ENCODE results near the gene PRKRA. TPM values are rescaled to one million over a fixed set of nuclear protein-coding genes. Genes with fewer than 3 reads are reported as not detected.
A peak's percentile ranks its signal among the peaks of the same experiment; 100 is the strongest.

PRKRA gene
- total RNA-seq (2021; ENCODE audit: unreplicated experiment) = 59.4 TPM
- polyA plus RNA-seq (2012; ENCODE audit: insufficient read length) = 62.4 TPM
- percentile 91 among the genes with signal in this experiment for Bru-seq, nascent RNA
- BruChase-seq, experiment 1, labeled RNA remaining after a 2-hour chase = percentile 90 among the genes with signal in this experiment
- BruChase-seq, experiment 2, labeled RNA remaining after a 6-hour chase = percentile 89 among the genes with signal in this experiment
- long read RNA-seq, transcript PRKRA-202 (9 exons, 1,616 nt) = minor isoform, 5 of 135 reads
- long read RNA-seq, transcript PRKRA-201 (8 exons, 1,826 nt) = major isoform, 95 of 135 reads
- long read RNA-seq, transcript PRKRA-203 (7 exons, 1,344 nt) = minor isoform, 5 of 135 reads
- long read RNA-seq, partial matches to known transcripts = 11 of 135 reads
- long read RNA-seq, other reads (novel, unspliced or antisense) = 19 of 135 reads

DNA sequence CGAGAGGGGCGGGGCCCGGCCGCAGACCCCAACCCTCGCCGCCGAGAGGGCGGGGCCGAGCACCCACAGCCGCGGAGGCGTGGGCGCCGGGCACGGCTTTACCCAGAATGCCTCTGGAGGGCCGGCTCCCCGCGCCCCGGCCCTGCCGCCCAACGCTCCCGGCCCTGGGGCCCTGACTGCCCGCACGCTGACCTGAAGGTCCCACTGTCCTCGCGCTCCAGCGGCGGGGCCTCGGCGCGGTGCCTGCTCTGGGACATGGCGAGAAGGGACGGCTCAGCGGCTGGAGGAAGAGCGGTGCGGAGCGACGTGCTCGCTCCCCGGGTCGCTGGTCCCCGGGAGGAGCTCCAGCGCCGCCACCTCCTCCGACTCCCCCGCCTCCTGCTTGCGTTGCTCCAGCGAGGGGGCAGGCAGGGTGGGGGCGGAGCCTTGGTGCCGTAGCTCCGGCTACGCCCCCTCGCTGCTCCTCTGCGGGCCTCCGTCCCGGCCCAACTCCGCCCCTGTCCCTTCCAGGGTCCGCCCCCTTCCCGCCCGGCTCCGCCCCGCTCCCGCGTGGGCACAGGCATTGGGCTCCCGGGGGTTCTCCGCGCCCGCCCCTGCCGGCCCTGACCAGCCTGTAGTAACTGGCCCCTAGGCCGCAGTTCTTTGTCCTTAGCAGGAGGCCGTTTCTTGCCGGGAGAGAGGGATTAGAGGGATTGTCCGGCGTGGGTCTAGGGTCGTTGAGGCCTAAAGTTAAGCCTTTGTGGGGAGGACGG lies at the start of gene PRKRA, which contains the start of gene PJVK:
Gene PRKRA (minus strand): TSS at position 402 of the 752 bp plus-strand sequence. CDS start 145 bp downstream, at position 257.
Gene PJVK (plus strand): TSS at position 605 of the 752 bp plus-strand sequence. CDS start 2,032 bp downstream, outside the sequence.
- H3K9me3 ChIP-seq (ENCODE audit: control insufficient read depth, insufficient read depth, low read depth, low read length) = no peaks in the 10 kb centered on the region
- TF ChIP-seq POLR2AphosphoS5 (IDR thresholded peaks at IDR 0.05; ENCODE audit: low read depth, low read length) (peak; percentile 91), TCF7L2 (IDR thresholded peaks at IDR 0.05; ENCODE audit: low read depth, low read length) (no peak), SIN3A (IDR thresholded peaks at IDR 0.05; ENCODE audit: borderline replicate concordance, insufficient read depth, low read depth, low read length) (peak; percentile 83; the same call in 1 of the 2 replicates)
- TF ChIP-seq, protein P1, sequence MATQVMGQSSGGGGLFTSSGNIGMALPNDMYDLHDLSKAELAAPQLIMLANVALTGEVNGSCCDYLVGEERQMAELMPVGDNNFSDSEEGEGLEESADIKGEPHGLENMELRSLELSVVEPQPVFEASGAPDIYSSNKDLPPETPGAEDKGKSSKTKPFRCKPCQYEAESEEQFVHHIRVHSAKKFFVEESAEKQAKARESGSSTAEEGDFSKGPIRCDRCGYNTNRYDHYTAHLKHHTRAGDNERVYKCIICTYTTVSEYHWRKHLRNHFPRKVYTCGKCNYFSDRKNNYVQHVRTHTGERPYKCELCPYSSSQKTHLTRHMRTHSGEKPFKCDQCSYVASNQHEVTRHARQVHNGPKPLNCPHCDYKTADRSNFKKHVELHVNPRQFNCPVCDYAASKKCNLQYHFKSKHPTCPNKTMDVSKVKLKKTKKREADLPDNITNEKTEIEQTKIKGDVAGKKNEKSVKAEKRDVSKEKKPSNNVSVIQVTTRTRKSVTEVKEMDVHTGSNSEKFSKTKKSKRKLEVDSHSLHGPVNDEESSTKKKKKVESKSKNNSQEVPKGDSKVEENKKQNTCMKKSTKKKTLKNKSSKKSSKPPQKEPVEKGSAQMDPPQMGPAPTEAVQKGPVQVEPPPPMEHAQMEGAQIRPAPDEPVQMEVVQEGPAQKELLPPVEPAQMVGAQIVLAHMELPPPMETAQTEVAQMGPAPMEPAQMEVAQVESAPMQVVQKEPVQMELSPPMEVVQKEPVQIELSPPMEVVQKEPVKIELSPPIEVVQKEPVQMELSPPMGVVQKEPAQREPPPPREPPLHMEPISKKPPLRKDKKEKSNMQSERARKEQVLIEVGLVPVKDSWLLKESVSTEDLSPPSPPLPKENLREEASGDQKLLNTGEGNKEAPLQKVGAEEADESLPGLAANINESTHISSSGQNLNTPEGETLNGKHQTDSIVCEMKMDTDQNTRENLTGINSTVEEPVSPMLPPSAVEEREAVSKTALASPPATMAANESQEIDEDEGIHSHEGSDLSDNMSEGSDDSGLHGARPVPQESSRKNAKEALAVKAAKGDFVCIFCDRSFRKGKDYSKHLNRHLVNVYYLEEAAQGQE (IDR thresholded peaks at IDR 0.05; ENCODE audit: insufficient read depth in 1 of 2, low read depth in 2 of 2, low read length in 1 of 2) = no peak
- TF ChIP-seq, protein P2, sequence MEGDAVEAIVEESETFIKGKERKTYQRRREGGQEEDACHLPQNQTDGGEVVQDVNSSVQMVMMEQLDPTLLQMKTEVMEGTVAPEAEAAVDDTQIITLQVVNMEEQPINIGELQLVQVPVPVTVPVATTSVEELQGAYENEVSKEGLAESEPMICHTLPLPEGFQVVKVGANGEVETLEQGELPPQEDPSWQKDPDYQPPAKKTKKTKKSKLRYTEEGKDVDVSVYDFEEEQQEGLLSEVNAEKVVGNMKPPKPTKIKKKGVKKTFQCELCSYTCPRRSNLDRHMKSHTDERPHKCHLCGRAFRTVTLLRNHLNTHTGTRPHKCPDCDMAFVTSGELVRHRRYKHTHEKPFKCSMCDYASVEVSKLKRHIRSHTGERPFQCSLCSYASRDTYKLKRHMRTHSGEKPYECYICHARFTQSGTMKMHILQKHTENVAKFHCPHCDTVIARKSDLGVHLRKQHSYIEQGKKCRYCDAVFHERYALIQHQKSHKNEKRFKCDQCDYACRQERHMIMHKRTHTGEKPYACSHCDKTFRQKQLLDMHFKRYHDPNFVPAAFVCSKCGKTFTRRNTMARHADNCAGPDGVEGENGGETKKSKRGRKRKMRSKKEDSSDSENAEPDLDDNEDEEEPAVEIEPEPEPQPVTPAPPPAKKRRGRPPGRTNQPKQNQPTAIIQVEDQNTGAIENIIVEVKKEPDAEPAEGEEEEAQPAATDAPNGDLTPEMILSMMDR (IDR thresholded peaks at IDR 0.05) = no peak
- peaks cover 9% of the 10 kb centered on the region; the same call in 1 of the 2 replicates for H3K4me1 ChIP-seq (ENCODE audit: control insufficient read depth, insufficient read depth, low read length)
- peaks cover 17% of the 10 kb centered on the region for H3K36me3 ChIP-seq (ENCODE audit: control insufficient read depth, insufficient read depth, low read length)
- peak within 1 kb of the TSS; percentile 96 for H3K27ac ChIP-seq (ENCODE audit: low read length)
- H3K27me3 ChIP-seq (ENCODE audit: control insufficient read depth, insufficient read depth, low read length) = no peaks in the 10 kb centered on the region
- in situ Hi-C loops (cut with HindIII; ENCODE audit: low pct_unique_long_range_greater_than_20kb, low sequenced_read_pairs) = no loop called here
- intact Hi-C loops (cut with micrococcal nuclease; ENCODE audit: unreplicated experiment) = loop anchor here (2.0 kb wide), 1 partner anchor 28 kb away; the partner anchor contains the start of gene FKBP7
- ATAC-seq (peak; percentile 97), DNase-seq (ENCODE audit: low read depth, low spot score) (peak; percentile 78)
- CTCF ChIA-PET = interaction anchor here (0.5 to 0.8 kb wide), 2 partner anchors 72 to 170 kb away, joined by 3 read pairs; no protein-coding TSS in a partner anchor
- peak within 1 kb of the TSS; percentile 88 to 95 for H3K4me3 ChIP-seq (ENCODE audit: low read depth in 2 of 2, low read length in 2 of 2)
- BruUV-seq (replicated peaks) = no TSS peak
- POLR2A ChIA-PET = interaction anchor here (1.0 kb wide), 1 partner anchor 15 kb away, joined by 3 read pairs; no protein-coding TSS in a partner anchor

DNA sequence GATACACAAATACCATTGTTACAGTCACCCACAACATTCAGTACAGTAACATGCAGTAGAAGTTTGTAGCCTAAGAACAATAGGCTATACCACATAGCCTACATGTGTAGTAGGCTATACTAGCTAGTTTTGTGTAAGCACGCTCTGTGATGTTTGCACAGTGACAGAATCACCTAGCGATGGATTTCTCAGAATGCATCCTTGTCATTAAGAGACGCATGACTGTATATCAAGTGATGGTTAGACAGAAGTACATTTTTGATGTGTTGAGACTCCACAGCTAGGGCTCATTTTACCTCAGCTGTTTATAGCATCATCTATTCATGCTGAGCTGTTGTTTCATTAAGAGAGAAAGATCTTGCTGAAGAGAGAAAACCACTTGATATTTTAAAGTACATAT lies 48.7 kb upstream of the PRKRA start:
- ATAC-seq (no peak), DNase-seq (ENCODE audit: low read depth, low spot score) (no peak)
- TF ChIP-seq, protein P1 (IDR thresholded peaks at IDR 0.05; ENCODE audit: insufficient read depth in 1 of 2, low read depth in 2 of 2, low read length in 1 of 2) = no peak
- TF ChIP-seq, protein P2 (IDR thresholded peaks at IDR 0.05) = no peak
- TF ChIP-seq POLR2AphosphoS5 (IDR thresholded peaks at IDR 0.05; ENCODE audit: low read depth, low read length) = no peak
- TF ChIP-seq TCF7L2 (IDR thresholded peaks at IDR 0.05; ENCODE audit: low read depth, low read length) = no peak
- no peak for TF ChIP-seq SIN3A (IDR thresholded peaks at IDR 0.05; ENCODE audit: borderline replicate concordance, insufficient read depth, low read depth, low read length)
- no peaks in the 10 kb centered on the region for H3K9me3 ChIP-seq (ENCODE audit: control insufficient read depth, insufficient read depth, low read depth, low read length)
- in situ Hi-C loops (cut with HindIII; ENCODE audit: low pct_unique_long_range_greater_than_20kb, low sequenced_read_pairs) (no loop called here), intact Hi-C loops (cut with micrococcal nuclease; ENCODE audit: unreplicated experiment) (no loop called here)
- CTCF ChIA-PET = no interaction called here
- no peaks in the 10 kb centered on the region for H3K4me1 ChIP-seq (ENCODE audit: control insufficient read depth, insufficient read depth, low read length)
- H3K27ac ChIP-seq (ENCODE audit: low read length) = no peak overlapping the region
- no TSS peak for BruUV-seq (replicated peaks)
- H3K27me3 ChIP-seq (ENCODE audit: control insufficient read depth, insufficient read depth, low read length) = no peaks in the 10 kb centered on the region
- no peak overlapping the region for H3K4me3 ChIP-seq (ENCODE audit: low read depth in 2 of 2, low read length in 2 of 2)
- H3K36me3 ChIP-seq (ENCODE audit: control insufficient read depth, insufficient read depth, low read length) = peaks cover 34% of the 10 kb centered on the region
- POLR2A ChIA-PET = no interaction called here

All from Panc1 (cell line).